Measurements from ENCODE around the gene CTNNB1. TPM values are rescaled to one million over a fixed set of nuclear protein-coding genes. Genes with fewer than 3 reads are reported as not detected.

CTNNB1 gene
- total and polyA plus RNA-seq, 2 experiments from 2014 or later = 89.4 to 566 TPM

- no peak for TF ChIP-seq CTCF (conservative IDR thresholded peaks at IDR 0.05; ENCODE audit: low read depth in 2 of 2)
- TF ChIP-seq STAT1 (IDR thresholded peaks at IDR 0.05; ENCODE audit: unreplicated experiment) = no peak
Observed at GRCh38 chr3:41195946-41196345, 3.4 kb upstream of the CTNNB1 start (continued).

GRCh38 chr3:41196499-41197410 lies 2.5 kb upstream of the CTNNB1 start:
- H3K27me3 ChIP-seq (ENCODE audit: insufficient read depth) = peaks cover 9% of the 10 kb centered on the region; the same call in 1 of the 2 replicates
- no peak for ATAC-seq
- H2AFZ ChIP-seq = no peak overlapping the region
- peaks cover 17% of the 10 kb centered on the region for H3K4me1 ChIP-seq (ENCODE audit: insufficient read depth)
- Mint-ChIP-seq H3K4me3 (no peak overlapping the region), H3K9me3 (no peaks in the 10 kb centered on the region), H3K27me3 (ENCODE audit: insufficient read depth, low read depth, poor library complexity) (peaks cover 9% of the 10 kb centered on the region), H3K27ac (no peak overlapping the region), H3K4me1 (peaks cover 18% of the 10 kb centered on the region), H3K36me3 (ENCODE audit: low read depth) (peaks cover 10% of the 10 kb centered on the region; the same call in 2 of the 3 replicates)
- H3K4me3 ChIP-seq = no peak overlapping the region
- no peaks in the 10 kb centered on the region for H3K36me3 ChIP-seq (ENCODE audit: insufficient read depth)
- peaks cover 18% of the 10 kb centered on the region for H3K79me2 ChIP-seq (replicated peaks; ENCODE audit: insufficient read depth)
- H3K27ac ChIP-seq (ENCODE audit: low read depth) = no peak overlapping the region
- H3F3A ChIP-seq (replicated peaks; ENCODE audit: low read depth) = no peaks in the 10 kb centered on the region
- H4K20me1 ChIP-seq (replicated peaks; ENCODE audit: insufficient read depth) = peaks cover 14% of the 10 kb centered on the region
- DNase-seq (ENCODE audit: low spot score) = no peak
- no peak overlapping the region for H3K4me2 ChIP-seq
- H3K9me2 ChIP-seq (ENCODE audit: insufficient read depth) = no peaks in the 10 kb centered on the region
- TF ChIP-seq ZNF331 (CRISPR knock-in tag; IDR thresholded peaks at IDR 0.05; ENCODE audit: low read depth) (no peak), STAT1 (IDR thresholded peaks at IDR 0.05; ENCODE audit: unreplicated experiment) (no peak), EZH2phosphoT487 (IDR thresholded peaks at IDR 0.05; ENCODE audit: unreplicated experiment) (no peak), JUNB (IDR thresholded peaks at IDR 0.05; ENCODE audit: unreplicated experiment) (no peak), ZNF114 (CRISPR knock-in tag; IDR thresholded peaks at IDR 0.05) (no peak), EZH2 (IDR thresholded peaks at IDR 0.05; ENCODE audit: low read depth, unreplicated experiment) (no peak), REST (IDR thresholded peaks at IDR 0.05; ENCODE audit: unreplicated experiment) (no peak), CTCF (conservative IDR thresholded peaks at IDR 0.05; ENCODE audit: low read depth in 2 of 2) (no peak), ZNF462 (CRISPR knock-in tag; IDR thresholded peaks at IDR 0.05) (no peak)
